Activated CD4-positive, alpha-beta T cell treated with anti-CD3 and anti-CD28 coated beads for 36 hours (primary cell): ENCODE data around the gene HOXB7. TPM values are rescaled to one million over a fixed set of nuclear protein-coding genes. Genes with fewer than 3 reads are reported as not detected.

Source experiments
- ATAC-seq: fragments of 200-7000 bp; cut with Tn5 transposase; one replicate; pipeline ENCODE4 v1.10.0; 2021; ENCODE audit warnings: mild to moderate bottlenecking, moderate library complexity
- CTCF ChIA-PET: fragments of 350-600 bp; sonication (Branson Sonifier 250); formaldehyde crosslinking; loops from one replicate; lab custom pipeline; 2021; ENCODE audit warnings: antibody characterized with exemption; lab: Charles Lee
- POLR2A ChIA-PET: fragments of 350-600 bp; sonication (Branson Sonifier 250); formaldehyde crosslinking; loops from one replicate; lab custom pipeline; 2021; ENCODE audit warnings: antibody characterized with exemption, inconsistent platforms; lab: Charles Lee
- DNase-seq: peaks from one replicate; pipeline ENCODE4 v3.0.0-alpha.2; 2020
- H3K27ac Mint-ChIP-seq: one replicate; pipeline ENCODE4 v1.8.0; 2021; ENCODE audit warnings: mixed read lengths
- H3K27me3 Mint-ChIP-seq: one replicate; pipeline ENCODE4 v1.8.0; 2021; ENCODE audit warnings: mixed read lengths
- H3K36me3 Mint-ChIP-seq: one replicate; pipeline ENCODE4 v1.8.0; 2021; ENCODE audit warnings: low read depth, mixed read lengths
- H3K4me1 Mint-ChIP-seq: one replicate; pipeline ENCODE4 v1.8.0; 2021; ENCODE audit warnings: mixed read lengths
- H3K4me3 Mint-ChIP-seq: one replicate; pipeline ENCODE4 v1.8.0; 2021; ENCODE audit warnings: mild to moderate bottlenecking, moderate library complexity, mixed read lengths
- H3K9me3 Mint-ChIP-seq: one replicate; pipeline ENCODE4 v1.8.0; 2021; ENCODE audit warnings: low read depth, mixed read lengths
- intact Hi-C, 2 experiments: fragments of 100-400 bp; cut with DNase I in 1 of 2; cut with micrococcal nuclease in 1 of 2; formaldehyde crosslinking; loops; one replicate each; pipeline versions ENCODE4 v1.14.2 to v1.15.1; 2022 to 2024; cut with DNase I, micrococcal nuclease
- total RNA-seq, 2 experiments: library from RNA; stranded (reverse); gene quantifications; one replicate each; pipeline ENCODE4 v1.2.3, GENCODE V29; 2021

The HOXB7 gene
- total RNA-seq, 2 experiments from 2014 or later: 0.25 to 0.30 TPM

DNA sequence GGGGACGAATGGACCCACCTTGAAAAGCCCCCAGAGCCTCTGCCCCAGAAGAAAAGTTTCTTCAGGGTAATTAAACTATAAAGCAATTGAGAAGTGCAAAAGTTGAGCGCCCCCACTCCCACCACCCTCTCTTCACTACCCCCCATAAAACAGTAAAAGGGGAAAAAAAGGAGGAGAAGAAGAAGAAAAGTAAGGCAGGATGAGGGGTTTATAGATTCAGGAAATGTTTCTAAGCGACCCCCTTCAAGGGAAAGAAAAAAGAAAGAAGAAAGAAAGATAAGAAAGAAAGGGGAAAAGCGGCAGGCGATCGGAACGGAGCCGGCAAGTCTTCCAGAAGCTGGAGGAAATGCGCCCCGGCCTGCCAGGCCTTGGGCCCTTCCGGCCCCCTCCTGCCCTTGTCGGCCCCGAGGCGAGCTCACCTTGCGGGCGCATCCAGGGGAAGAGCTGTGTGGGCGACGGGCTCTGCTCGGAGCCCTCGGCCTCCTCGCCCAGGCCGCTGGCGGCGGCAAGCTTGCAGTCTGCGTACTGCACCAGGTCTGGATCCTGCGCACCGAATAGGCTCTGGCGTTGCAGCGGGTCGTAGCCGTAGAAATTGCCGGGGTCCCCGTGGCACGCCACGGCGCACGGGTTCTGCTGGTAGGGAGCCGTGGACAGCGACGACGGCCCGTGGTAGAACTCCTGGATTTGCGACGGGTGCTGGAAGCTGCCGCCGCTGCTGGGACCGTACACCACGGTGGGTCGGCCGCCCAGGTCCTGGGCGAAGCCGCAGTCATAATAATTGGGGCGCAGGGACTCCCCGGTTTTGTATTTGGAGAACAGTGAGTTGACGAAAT, 3.3 kb upstream of the HOXB7 start:
- ATAC-seq (peak; percentile 24), DNase-seq (peak; percentile 64)
- Mint-ChIP-seq H3K9me3 (no peaks in the 10 kb centered on the region), H3K36me3 (no peaks in the 10 kb centered on the region), H3K27me3 (peaks cover 76% of the 10 kb centered on the region), H3K4me1 (peaks cover 52% of the 10 kb centered on the region), H3K4me3 (peak overlapping the region; percentile 26), H3K27ac (no peak overlapping the region)
- ChIA-PET CTCF (interaction anchor here (0.7 to 2.8 kb wide), 19 partner anchors 8 to 564 kb away, joined by 3 to 27 read pairs (median 5); partner anchors contain the start of genes HOXB5, HOXB9 and PRAC2), POLR2A (no interaction called here)
- intact Hi-C loops: loop anchor here (2.0 to 10.0 kb wide), 4 partner anchors 17 to 479 kb away; partner anchors contain the start of genes PRAC1 (in 1 of the 2) and PRAC2 (in 1 of the 2)

DNA sequence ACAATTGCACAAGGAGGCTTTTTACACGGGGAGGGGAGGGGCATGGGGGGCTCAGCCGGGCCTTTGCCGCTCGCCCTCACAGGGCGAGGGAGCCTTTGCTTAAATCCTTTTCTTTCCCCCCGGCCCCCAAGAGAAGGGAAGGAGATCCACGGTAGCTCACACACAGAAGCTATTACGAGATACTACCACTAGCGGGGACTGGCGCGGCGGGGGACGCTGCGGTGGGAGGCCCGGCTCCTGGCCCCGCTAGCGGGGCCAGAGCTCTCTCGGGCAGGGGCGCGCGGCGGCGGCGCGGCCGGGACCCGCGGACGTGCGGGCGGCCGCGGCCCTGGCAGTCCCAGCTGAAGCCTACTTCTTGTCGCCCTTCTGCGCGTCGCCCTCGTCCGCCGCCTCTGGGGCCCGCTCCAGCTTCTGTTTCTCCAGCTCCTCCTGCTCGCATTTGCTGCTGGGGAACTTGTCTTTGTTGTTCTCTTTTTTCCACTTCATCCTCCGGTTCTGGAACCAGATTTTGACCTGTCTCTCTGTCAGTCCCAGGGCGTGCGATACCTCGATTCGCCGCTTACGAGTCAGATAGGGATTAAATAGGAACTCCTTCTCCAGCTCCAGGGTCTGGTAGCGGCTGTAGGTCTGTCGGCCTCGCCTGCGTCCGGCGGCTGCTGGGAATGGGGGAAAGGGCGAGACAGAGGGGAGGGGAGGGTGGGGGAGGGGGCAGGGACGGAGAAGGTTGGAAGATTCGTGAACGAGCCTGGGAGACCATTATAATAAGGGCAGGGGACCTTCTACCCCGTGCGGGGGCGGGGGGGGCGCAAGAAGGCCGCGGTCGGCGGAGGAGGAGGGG, 2.3 kb upstream of the HOXB7 start:
- DNase-seq (peak; percentile 69), ATAC-seq (peak; percentile 52)
- Mint-ChIP-seq H3K4me1 (peaks cover 45% of the 10 kb centered on the region), H3K36me3 (no peaks in the 10 kb centered on the region), H3K4me3 (peak overlapping the region; percentile 67), H3K9me3 (no peaks in the 10 kb centered on the region), H3K27ac (no peak overlapping the region), H3K27me3 (peaks cover 73% of the 10 kb centered on the region)
- ChIA-PET POLR2A (no interaction called here), CTCF (interaction anchor here (0.6 to 2.8 kb wide), 30 partner anchors 9 to 637 kb away, joined by 3 to 27 read pairs (median 4); partner anchors contain the start of genes HOXB5, HOXB9 and PRAC2)
- intact Hi-C loops: loop anchor here (2.0 to 10.0 kb wide), 3 partner anchors 16 to 478 kb away; partner anchors contain the start of genes PRAC1 (in 1 of the 2) and PRAC2 (in 1 of the 2)

DNA sequence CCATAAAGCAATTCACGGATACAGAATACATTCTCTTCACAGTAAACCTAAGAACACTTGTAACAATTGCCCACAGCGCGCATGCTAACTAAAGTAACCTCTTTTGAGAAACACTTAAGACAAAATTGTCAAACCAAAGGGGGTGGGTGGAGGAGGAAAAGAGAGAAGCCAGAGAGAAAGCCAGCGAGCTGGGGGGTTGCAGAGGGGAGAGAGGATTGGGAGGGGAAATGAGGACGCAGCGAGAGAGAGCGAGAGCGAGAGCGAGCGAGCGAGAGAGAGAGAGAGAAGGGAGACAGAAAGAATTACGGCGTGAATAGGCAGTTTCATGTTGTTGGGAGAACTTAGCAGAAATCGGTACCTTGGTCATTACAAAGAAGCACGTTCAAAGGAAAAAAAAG, 1.6 kb upstream of the HOXB7 start:
- ChIA-PET CTCF (interaction anchor here (0.7 to 2.8 kb wide), 25 partner anchors 10 to 636 kb away, joined by 3 to 27 read pairs (median 5); partner anchors contain the start of genes HOXB5, HOXB9 and PRAC2), POLR2A (no interaction called here)
- peak overlapping the region; percentile 20 for H3K27ac Mint-ChIP-seq
- no peaks in the 10 kb centered on the region for H3K9me3 Mint-ChIP-seq
- H3K4me3 Mint-ChIP-seq: peak overlapping the region; percentile 60
- no peaks in the 10 kb centered on the region for H3K36me3 Mint-ChIP-seq
- intact Hi-C loops: loop anchor here (2.0 to 10.0 kb wide), 3 partner anchors 16 to 478 kb away; partner anchors contain the start of genes PRAC1 (in 1 of the 2) and PRAC2 (in 1 of the 2)
- ATAC-seq: no peak
- peaks cover 42% of the 10 kb centered on the region for H3K4me1 Mint-ChIP-seq
- H3K27me3 Mint-ChIP-seq: peaks cover 72% of the 10 kb centered on the region
- DNase-seq: no peak

DNA sequence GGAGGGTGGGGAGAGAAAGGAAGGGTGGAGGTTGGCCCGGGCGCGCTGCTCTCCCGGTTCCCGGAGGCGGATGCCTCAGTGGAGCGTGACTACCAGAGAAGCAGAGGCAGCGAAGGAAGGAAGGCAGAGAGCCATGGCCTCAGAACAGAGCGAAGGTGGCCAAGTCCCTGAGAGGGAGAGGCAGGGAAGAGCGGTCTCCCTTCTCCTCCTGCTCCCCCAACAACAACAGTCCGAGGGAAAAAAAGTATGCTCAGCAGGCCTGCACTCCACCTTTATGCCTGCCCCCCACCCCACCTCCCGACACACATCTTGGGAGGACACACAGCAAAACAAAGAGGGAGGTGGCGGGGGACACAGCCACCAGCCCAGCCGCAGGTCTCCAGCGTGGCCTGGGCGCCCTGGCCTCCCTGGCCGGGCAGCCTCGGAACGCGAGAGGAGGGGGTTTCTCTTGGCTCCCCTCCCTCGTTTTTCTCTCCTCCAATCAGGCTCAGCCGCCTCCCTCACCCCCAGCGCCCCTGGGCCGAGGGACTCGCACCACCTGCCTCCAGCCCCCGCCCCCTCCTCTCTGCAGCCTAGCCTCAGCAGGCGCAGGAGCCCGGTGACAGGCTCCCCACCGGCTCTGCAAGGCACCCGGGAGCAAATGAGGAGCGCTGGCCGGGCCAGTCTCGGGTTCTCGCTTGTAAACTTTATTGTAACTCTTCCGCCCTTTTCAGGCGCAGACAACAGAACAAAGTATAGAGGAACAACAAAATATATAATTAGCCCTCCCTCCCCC, 1.1 kb upstream of the HOXB7 start:
- DNase-seq (peak; percentile 41), ATAC-seq (no peak)
- Mint-ChIP-seq H3K9me3 (no peaks in the 10 kb centered on the region), H3K4me1 (peaks cover 37% of the 10 kb centered on the region), H3K27me3 (peaks cover 66% of the 10 kb centered on the region), H3K27ac (no peak overlapping the region), H3K36me3 (no peaks in the 10 kb centered on the region), H3K4me3 (peak overlapping the region; percentile 82)
- CTCF ChIA-PET: interaction anchor here (1.6 to 2.8 kb wide), 3 partner anchors 19 to 275 kb away, joined by 4 to 27 read pairs (median 9); partner anchors contain the start of gene HOXB5
- POLR2A ChIA-PET: no interaction called here
- intact Hi-C loops: loop anchor here (1.0 to 10.0 kb wide), 5 partner anchors 13 to 587 kb away; partner anchors contain the start of genes PRAC1 (in 1 of the 2) and PRAC2 (in 1 of the 2)

DNA sequence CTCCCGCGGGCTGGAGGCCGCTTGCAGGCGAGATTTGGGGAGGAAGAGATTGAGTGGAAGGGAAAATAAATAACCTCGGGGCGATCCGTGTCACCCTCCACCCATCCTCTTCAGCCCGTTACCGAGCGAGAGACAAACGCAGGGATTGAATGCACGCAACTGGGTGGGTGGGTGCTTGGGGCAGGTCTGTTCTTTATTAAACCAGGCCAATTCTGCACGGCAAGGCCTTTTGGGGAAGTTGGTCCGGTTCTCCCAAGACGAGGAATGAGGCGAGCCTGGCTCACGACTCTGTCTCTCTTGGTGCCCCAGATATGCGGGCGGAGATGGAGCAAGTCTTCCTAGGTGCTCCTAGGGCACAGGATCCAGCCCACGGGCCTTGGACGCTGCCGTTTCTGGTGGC, 396 bp upstream of the HOXB7 start:
- DNase-seq (no peak), ATAC-seq (peak; percentile 11)
- no peaks in the 10 kb centered on the region for H3K9me3 Mint-ChIP-seq
- H3K36me3 Mint-ChIP-seq: no peaks in the 10 kb centered on the region
- POLR2A ChIA-PET: no interaction called here
- CTCF ChIA-PET: no interaction called here
- peak overlapping the region; percentile 58 for H3K27ac Mint-ChIP-seq
- H3K4me1 Mint-ChIP-seq: peaks cover 37% of the 10 kb centered on the region
- peaks cover 66% of the 10 kb centered on the region for H3K27me3 Mint-ChIP-seq
- H3K4me3 Mint-ChIP-seq: peak overlapping the region; percentile 82
- intact Hi-C loops: loop anchor here (1.0 to 10.0 kb wide), 4 partner anchors 14 to 586 kb away; partner anchors contain the start of genes PRAC1 (in 1 of the 2) and PRAC2 (in 1 of the 2)

DNA sequence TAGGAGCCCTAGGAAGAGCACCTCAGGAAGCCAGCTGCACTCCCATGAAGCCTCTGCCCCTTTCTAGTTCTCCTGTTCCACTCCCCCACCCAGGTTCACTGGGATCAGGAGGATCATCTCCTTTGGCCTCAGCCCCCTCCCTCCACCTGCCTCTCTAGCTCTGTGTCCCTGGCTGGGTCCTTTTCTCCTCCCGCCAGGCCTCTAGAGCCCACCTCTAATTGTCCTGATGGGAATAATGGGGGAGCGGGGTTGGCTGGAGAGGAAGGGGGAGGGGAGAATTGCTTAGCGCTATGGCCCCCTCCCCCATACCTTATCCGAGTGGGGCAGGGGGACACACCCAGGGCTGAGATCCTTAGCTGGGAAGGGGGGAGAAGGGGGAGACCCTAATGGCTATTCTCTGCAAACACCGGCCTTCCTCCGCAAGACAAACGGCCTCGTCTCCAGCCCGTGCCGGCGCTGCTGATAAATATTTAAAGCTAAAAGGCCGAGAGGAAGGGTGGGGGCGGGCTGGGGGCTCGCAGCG, 997 bp downstream of the HOXB7 start:
- H3K4me3 Mint-ChIP-seq: peak overlapping the region; percentile 82
- intact Hi-C loops: loop anchor here (1.0 to 10.0 kb wide), 4 partner anchors 32 to 585 kb away; partner anchors contain the start of genes HOXB4 (in 1 of the 2), PRAC1 (in 1 of the 2) and PRAC2 (in 1 of the 2)
- CTCF ChIA-PET: interaction anchor here (0.6 to 2.1 kb wide), 7 partner anchors 8 to 639 kb away, joined by 3 to 15 read pairs (median 3); no protein-coding TSS in a partner anchor
- no peaks in the 10 kb centered on the region for H3K9me3 Mint-ChIP-seq
- DNase-seq (no peak), ATAC-seq (no peak)
- POLR2A ChIA-PET: no interaction called here
- peaks cover 60% of the 10 kb centered on the region for H3K27me3 Mint-ChIP-seq
- no peaks in the 10 kb centered on the region for H3K36me3 Mint-ChIP-seq
- peaks cover 32% of the 10 kb centered on the region for H3K4me1 Mint-ChIP-seq
- no peak overlapping the region for H3K27ac Mint-ChIP-seq

DNA sequence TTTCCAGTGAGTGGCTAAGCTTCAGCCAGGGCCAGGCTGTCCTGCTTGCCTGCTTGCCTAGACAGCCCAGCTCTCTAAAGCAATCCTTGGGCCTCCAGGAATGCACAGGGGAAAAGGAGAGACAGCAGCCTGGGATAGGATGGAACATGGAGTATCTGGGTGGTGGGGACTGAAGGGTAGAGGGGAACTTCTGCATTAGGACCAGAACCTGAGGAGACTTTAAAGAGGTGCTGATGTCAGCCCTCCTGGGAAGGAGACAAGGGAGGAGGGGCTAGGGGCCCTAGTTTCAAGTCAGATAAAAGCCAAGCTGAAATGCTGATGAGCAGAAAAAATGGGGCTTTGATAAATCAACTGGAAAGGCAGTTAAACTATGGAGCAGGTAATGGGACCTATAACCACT, 1.8 kb downstream of the HOXB7 start:
- H3K4me3 Mint-ChIP-seq: no peak overlapping the region
- peaks cover 26% of the 10 kb centered on the region for H3K4me1 Mint-ChIP-seq
- DNase-seq (no peak), ATAC-seq (no peak)
- no peak overlapping the region for H3K27ac Mint-ChIP-seq
- ChIA-PET CTCF (interaction anchor here (0.6 to 2.1 kb wide), 8 partner anchors 9 to 655 kb away, joined by 3 to 15 read pairs (median 3); no protein-coding TSS in a partner anchor), POLR2A (interaction anchor here (0.7 to 1.2 kb wide), 2 partner anchors 10 to 469 kb away, joined by 3 to 4 read pairs; no protein-coding TSS in a partner anchor)
- H3K36me3 Mint-ChIP-seq: no peaks in the 10 kb centered on the region
- intact Hi-C loops: no loop called here
- H3K27me3 Mint-ChIP-seq: peaks cover 61% of the 10 kb centered on the region
- no peaks in the 10 kb centered on the region for H3K9me3 Mint-ChIP-seq

DNA sequence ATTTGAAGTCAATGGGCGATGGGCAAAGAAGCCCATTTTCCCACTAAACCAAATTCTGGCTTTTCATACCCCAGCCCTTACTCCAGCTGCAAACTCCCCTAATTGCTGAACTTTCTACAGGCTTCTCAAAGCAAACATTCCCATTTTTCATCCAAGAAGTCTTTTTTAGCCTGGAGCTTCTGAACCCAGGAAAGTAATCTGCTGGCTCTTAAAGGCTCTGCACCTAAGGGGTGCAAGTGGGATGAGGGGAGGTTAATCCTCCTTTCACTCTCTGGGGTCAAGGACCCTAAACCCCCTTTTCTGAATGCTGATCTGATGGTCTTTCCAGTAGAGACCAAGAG, 2.4 kb downstream of the HOXB7 start:
- ChIA-PET CTCF (interaction anchor here (0.6 to 2.1 kb wide), 9 partner anchors 10 to 654 kb away, joined by 3 to 15 read pairs (median 3); no protein-coding TSS in a partner anchor), POLR2A (interaction anchor here (0.7 to 1.2 kb wide), 2 partner anchors 9 to 468 kb away, joined by 3 to 4 read pairs; no protein-coding TSS in a partner anchor)
- intact Hi-C loops: no loop called here
- no peak for DNase-seq
- no peak for ATAC-seq
- Mint-ChIP-seq H3K27ac (no peak overlapping the region), H3K4me3 (no peak overlapping the region), H3K9me3 (no peaks in the 10 kb centered on the region), H3K27me3 (peaks cover 61% of the 10 kb centered on the region), H3K4me1 (peaks cover 24% of the 10 kb centered on the region), H3K36me3 (no peaks in the 10 kb centered on the region)

DNA sequence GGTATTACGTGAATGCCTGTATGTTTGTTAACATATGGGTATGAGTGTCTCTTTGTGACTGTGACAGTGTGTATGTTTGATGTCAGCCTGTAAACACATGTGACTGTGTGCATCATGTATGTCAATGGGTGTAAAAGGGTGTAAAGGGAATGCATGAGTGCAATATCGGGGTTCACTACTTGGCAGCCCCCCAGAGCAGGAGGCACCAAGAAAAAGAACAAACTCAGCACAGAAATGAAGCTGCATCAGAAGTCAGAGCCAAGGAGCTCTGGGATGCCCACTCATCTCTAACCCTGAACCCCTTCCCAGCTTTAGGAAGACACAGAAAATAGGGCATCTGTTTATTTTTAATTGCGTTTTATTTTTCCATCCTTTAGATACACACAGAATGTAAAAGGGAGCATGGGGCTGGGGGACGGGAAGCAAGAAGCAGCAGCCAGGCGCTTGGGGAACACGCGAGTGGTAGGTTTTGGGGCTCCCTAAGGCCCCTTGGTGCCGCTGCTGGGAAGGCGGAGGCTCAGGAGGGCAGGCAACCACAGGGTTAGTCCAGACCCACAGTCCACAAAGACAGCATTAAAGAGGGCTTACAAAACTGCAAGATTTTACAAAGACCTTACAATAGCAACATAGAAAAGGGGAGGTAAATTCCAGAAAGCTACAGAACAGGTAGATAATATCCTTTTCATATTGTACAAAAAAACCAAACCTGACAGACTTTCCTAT, 3.8 kb downstream of the HOXB7 start:
- peaks cover 19% of the 10 kb centered on the region for H3K4me1 Mint-ChIP-seq
- H3K27me3 Mint-ChIP-seq: peaks cover 62% of the 10 kb centered on the region
- ChIA-PET POLR2A (no interaction called here), CTCF (interaction anchor here (0.6 to 1.4 kb wide), 8 partner anchors 9 to 581 kb away, joined by 3 to 4 read pairs (median 3); partner anchors contain the start of gene HOXB8)
- no peak overlapping the region for H3K27ac Mint-ChIP-seq
- DNase-seq (no peak), ATAC-seq (no peak)
- H3K36me3 Mint-ChIP-seq: no peaks in the 10 kb centered on the region
- H3K4me3 Mint-ChIP-seq: no peak overlapping the region
- intact Hi-C loops: no loop called here
- no peaks in the 10 kb centered on the region for H3K9me3 Mint-ChIP-seq
